PC-3 (cell line): Measurements from ENCODE around the gene GTF2F2. TPM values are rescaled to one million over a fixed set of nuclear protein-coding genes. Genes with fewer than 3 reads are reported as not detected.

Experiments used
- ATAC-seq: fragments of 200-7000 bp; cut with Tn5 transposase; 2 replicates; pipeline ENCODE4 v1.9.1; 2020; ENCODE audit warnings: mild to moderate bottlenecking, moderate library complexity
- BruUV-seq: library from RNA; stranded (reverse); fragments of 400-500 nt; replicated peaks from 2 replicates; lab custom pipeline; 2021; lab: Mats Ljungman, UMichigan
- CTCF ChIA-PET: fragments of 300-600 bp; sonication (Branson Sonifier 250); formaldehyde crosslinking; loops from one replicate; lab custom pipeline; 2022; ENCODE audit warnings: antibody characterized with exemption; lab: Charles Lee
- POLR2A ChIA-PET: fragments of 300-600 bp; sonication (Branson Sonifier 250); formaldehyde crosslinking; loops from one replicate; lab custom pipeline; 2022; ENCODE audit warnings: antibody characterized with exemption; ENCODE audit not compliant: unreplicated experiment; lab: Charles Lee
- DNase-seq: peaks from one replicate; pipeline ENCODE4 v3.0.0-alpha.2; 2015
- H2AFZ ChIP-seq: fragments of 300-600 bp; sonication (generic); 2 replicates; pipeline ENCODE4 v1.6.0; 2016; ENCODE audit warnings: antibody characterized with exemption, low read length
- H3F3A ChIP-seq: fragments of 300-600 bp; sonication (generic); one replicate; pipeline ENCODE4 v1.6.0; 2017; ENCODE audit warnings: antibody characterized with exemption, low read length, control low read depth, mild to moderate bottlenecking; ENCODE audit not compliant: unreplicated experiment
- H3K27ac ChIP-seq: fragments of 300-600 bp; sonication (generic); 2 replicates; pipeline ENCODE4 v1.5.1; 2016; ENCODE audit warnings: mild to moderate bottlenecking, low read length
- H3K27me3 ChIP-seq: fragments of 300-600 bp; sonication (generic); 2 replicates; pipeline ENCODE4 v1.6.1; 2016; ENCODE audit warnings: low read length, mixed read lengths
- H3K36me3 ChIP-seq: fragments of 300-600 bp; sonication (generic); 2 replicates; pipeline ENCODE4 v1.6.1; 2016; ENCODE audit warnings: low read depth, mixed run types, low read length, mixed read lengths
- H3K4me1 ChIP-seq: fragments of 300-600 bp; sonication (generic); 2 replicates; pipeline ENCODE4 v1.5.1; 2016; ENCODE audit warnings: low read length; ENCODE audit not compliant: insufficient read depth
- H3K4me2 ChIP-seq: fragments of 300-600 bp; sonication (generic); 2 replicates; pipeline ENCODE4 v1.6.0; 2016; ENCODE audit warnings: low read length
- H3K4me3 ChIP-seq: fragments of 300-600 bp; sonication (generic); 2 replicates; pipeline ENCODE4 v1.5.1; 2016; ENCODE audit warnings: mild to moderate bottlenecking, low read length, mixed read lengths
- H3K79me2 ChIP-seq: fragments of 300-600 bp; sonication (generic); 2 replicates; pipeline ENCODE4 v1.6.1; 2017; ENCODE audit warnings: low read length, mixed read lengths
- H3K9ac ChIP-seq: fragments of 300-600 bp; sonication (generic); 2 replicates; pipeline ENCODE4 v1.6.0; 2016; ENCODE audit warnings: mild to moderate bottlenecking, low read length
- H3K9me2 ChIP-seq: fragments of 300-600 bp; sonication (generic); replicated peaks from 2 replicates; pipeline ENCODE4 v1.6.1; 2016; ENCODE audit warnings: mixed run types, low read length, mixed read lengths
- H3K9me3 ChIP-seq: fragments of 300-600 bp; sonication (generic); 2 replicates; pipeline ENCODE4 v1.6.1; 2016; ENCODE audit warnings: low read length, mixed read lengths
- H4K20me1 ChIP-seq: fragments of 300-600 bp; sonication (generic); 2 replicates; pipeline ENCODE4 v1.6.1; 2016; ENCODE audit warnings: low read length, mixed read lengths
- CTCF ChIP-seq: fragments of 300-600 bp; sonication (generic); conservative IDR thresholded peaks from 2 replicates; pipeline ENCODE4 v1.5.1; 2017; ENCODE audit warnings: antibody characterized with exemption, low read depth, mild to moderate bottlenecking, low read length
- EZH2 ChIP-seq: fragments of 300-600 bp; sonication (generic); IDR thresholded peaks from one replicate; pipeline ENCODE4 v1.6.1; 2017; ENCODE audit warnings: antibody characterized with exemption, mild to moderate bottlenecking, low read length; ENCODE audit not compliant: unreplicated experiment
- EZH2phosphoT487 ChIP-seq: fragments of 300-600 bp; sonication (generic); IDR thresholded peaks from 2 replicates; pipeline ENCODE4 v1.6.1; 2018; ENCODE audit warnings: mild to moderate bottlenecking, antibody characterized with exemption, low read length, borderline replicate concordance
- intact Hi-C: fragments of 100-400 bp; cut with micrococcal nuclease; formaldehyde crosslinking; loops from 2 replicates; pipeline ENCODE4 v1.9.0; 2023
- total RNA-seq: library from RNA; depleted of rRNA; stranded (reverse); fragments of >200 nt; gene quantifications from 2 replicates; pipeline ENCODE4 v1.2.3, GENCODE V29; 2014

Gene GTF2F2
- total RNA-seq, 1 experiment from 2014 or later, result 28.3 TPM

GRCh38 chr13:45240143-45240542, 119.8 kb downstream of the GTF2F2 start:
- POLR2A ChIA-PET, result no interaction called here
- Histone ChIP-seq H3K36me3 (no peaks in the 10 kb centered on the region), H3K9me2 (no peaks in the 10 kb centered on the region), H2AFZ (no peak overlapping the region), H3F3A (no peaks in the 10 kb centered on the region), H3K4me1 (peaks cover 9% of the 10 kb centered on the region), H3K79me2 (peaks cover 31% of the 10 kb centered on the region), H4K20me1 (no peaks in the 10 kb centered on the region), H3K27me3 (no peaks in the 10 kb centered on the region), H3K4me2 (no peak overlapping the region), H3K9me3 (no peaks in the 10 kb centered on the region), H3K4me3 (no peak overlapping the region), H3K27ac (no peak overlapping the region), H3K9ac (no peak overlapping the region)
- ATAC-seq (no peak), DNase-seq (no peak)
- no TSS peak for BruUV-seq
- intact Hi-C loops, result no loop called here
- CTCF ChIA-PET, result interaction anchor here (0.6 to 0.7 kb wide), 2 partner anchors 10 to 26 kb away, joined by 4 to 8 read pairs; no protein-coding TSS in a partner anchor
- TF ChIP-seq EZH2, result no peak
- TF ChIP-seq EZH2phosphoT487, result no peak
- no peak; the same call in 1 of the 2 replicates for TF ChIP-seq CTCF

DNA sequence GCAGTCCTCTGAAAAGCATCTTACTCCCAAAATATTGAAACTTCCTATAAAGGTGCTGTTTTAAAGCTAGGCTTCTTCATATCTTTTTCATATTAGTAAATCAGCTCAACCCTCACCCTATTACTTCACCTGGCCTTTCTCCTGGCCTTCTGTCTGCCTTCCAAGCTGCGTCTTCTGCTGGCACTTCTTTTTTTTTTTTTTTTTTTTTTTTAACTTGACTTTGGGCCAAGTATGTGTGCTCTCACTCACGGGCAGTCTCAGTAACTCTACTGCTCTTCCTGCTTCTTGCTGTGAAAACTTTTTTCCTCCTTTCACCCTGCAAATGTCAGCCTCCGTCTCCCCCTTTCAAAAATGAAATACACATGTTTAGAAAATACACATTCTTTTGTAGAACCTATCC, 121.8 kb downstream of the GTF2F2 start:
- no peaks in the 10 kb centered on the region for H3F3A ChIP-seq
- peaks cover 23% of the 10 kb centered on the region; the same call in 1 of the 2 replicates for H3K79me2 ChIP-seq
- no peak overlapping the region for H3K4me2 ChIP-seq
- H3K27me3 ChIP-seq, result no peaks in the 10 kb centered on the region
- TF ChIP-seq EZH2phosphoT487, result no peak
- no peak for TF ChIP-seq CTCF
- TF ChIP-seq EZH2, result no peak
- no peak overlapping the region for H2AFZ ChIP-seq
- no peak overlapping the region for H3K27ac ChIP-seq
- no peaks in the 10 kb centered on the region for H3K4me1 ChIP-seq
- intact Hi-C loops, result no loop called here
- no peaks in the 10 kb centered on the region for H3K9me3 ChIP-seq
- DNase-seq (peak; percentile 12), ATAC-seq (no peak)
- no peak overlapping the region for H3K4me3 ChIP-seq
- no TSS peak for BruUV-seq
- POLR2A ChIA-PET, result interaction anchor here (0.5 to 0.6 kb wide), 2 partner anchors 24 to 200 kb away, joined by 5 to 10 read pairs; no protein-coding TSS in a partner anchor
- H3K9ac ChIP-seq, result no peak overlapping the region
- H3K9me2 ChIP-seq, result no peaks in the 10 kb centered on the region
- no peaks in the 10 kb centered on the region for H4K20me1 ChIP-seq
- CTCF ChIA-PET, result no interaction called here
- no peaks in the 10 kb centered on the region for H3K36me3 ChIP-seq

GRCh38 chr13:45242524-45242923, 122.2 kb downstream of the GTF2F2 start:
- H3K4me2 ChIP-seq, result no peak overlapping the region
- peaks cover 21% of the 10 kb centered on the region; the same call in 1 of the 2 replicates for H3K79me2 ChIP-seq
- no peaks in the 10 kb centered on the region for H3K4me1 ChIP-seq
- no peaks in the 10 kb centered on the region for H3K9me3 ChIP-seq
- H3K4me3 ChIP-seq, result no peak overlapping the region
- ATAC-seq (no peak), DNase-seq (no peak)
- no peaks in the 10 kb centered on the region for H3F3A ChIP-seq
- no peaks in the 10 kb centered on the region for H4K20me1 ChIP-seq
- no peak overlapping the region for H3K27ac ChIP-seq
- TF ChIP-seq EZH2phosphoT487 (no peak), EZH2 (no peak), CTCF (no peak)
- no peaks in the 10 kb centered on the region for H3K9me2 ChIP-seq
- H3K9ac ChIP-seq, result no peak overlapping the region
- no peaks in the 10 kb centered on the region for H3K27me3 ChIP-seq
- no TSS peak for BruUV-seq
- no peaks in the 10 kb centered on the region for H3K36me3 ChIP-seq
- CTCF ChIA-PET, result no interaction called here
- intact Hi-C loops, result no loop called here
- H2AFZ ChIP-seq, result no peak overlapping the region
- POLR2A ChIA-PET, result interaction anchor here (0.5 kb wide), 1 partner anchor 201 kb away, joined by 5 read pairs; no protein-coding TSS in a partner anchor
